Stimulated activated CD4-positive, alpha-beta T cell treated with anti-CD3 and anti-CD28 coated beads, Interleukin-12 subunit alpha, Interleukin-12 subunit beta, amount 100 ng/mL, for 24 hours (primary cell): ENCODE measurements around the gene COQ2.
"Not testable (repeated sequence)": the region's sequence is repeated elsewhere in the genome, so short reads cannot be mapped to it uniquely, and the experiment has no call there.

ENCODE experiments used
- DNase-seq, 2 experiments: peaks; one replicate each; pipeline ENCODE4 v3.0.0-alpha.2; 2020; ENCODE audit warnings: low read depth in 2 of 2

COQ2 gene

DNA sequence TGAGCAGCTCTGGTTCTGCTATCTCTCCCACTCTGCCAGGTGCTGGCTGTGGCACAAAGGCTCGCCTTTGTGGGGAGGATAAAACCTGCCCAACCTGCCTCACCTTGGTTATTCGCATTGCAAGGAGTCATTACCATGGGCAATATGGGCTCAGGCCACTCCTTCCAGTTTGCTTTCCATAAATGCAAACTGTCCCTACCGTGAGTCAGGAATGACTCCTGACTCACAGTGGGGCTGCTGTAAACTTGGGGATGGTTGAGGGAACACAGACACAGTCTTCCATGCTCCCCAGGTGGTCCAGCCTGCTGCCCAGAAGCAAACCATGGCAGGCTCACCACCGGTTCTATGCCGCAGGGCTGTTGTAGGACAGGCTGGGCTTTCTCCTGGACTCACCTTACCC lies 36.1 kb downstream of the COQ2 start:
- DNase-seq = no peak

DNA sequence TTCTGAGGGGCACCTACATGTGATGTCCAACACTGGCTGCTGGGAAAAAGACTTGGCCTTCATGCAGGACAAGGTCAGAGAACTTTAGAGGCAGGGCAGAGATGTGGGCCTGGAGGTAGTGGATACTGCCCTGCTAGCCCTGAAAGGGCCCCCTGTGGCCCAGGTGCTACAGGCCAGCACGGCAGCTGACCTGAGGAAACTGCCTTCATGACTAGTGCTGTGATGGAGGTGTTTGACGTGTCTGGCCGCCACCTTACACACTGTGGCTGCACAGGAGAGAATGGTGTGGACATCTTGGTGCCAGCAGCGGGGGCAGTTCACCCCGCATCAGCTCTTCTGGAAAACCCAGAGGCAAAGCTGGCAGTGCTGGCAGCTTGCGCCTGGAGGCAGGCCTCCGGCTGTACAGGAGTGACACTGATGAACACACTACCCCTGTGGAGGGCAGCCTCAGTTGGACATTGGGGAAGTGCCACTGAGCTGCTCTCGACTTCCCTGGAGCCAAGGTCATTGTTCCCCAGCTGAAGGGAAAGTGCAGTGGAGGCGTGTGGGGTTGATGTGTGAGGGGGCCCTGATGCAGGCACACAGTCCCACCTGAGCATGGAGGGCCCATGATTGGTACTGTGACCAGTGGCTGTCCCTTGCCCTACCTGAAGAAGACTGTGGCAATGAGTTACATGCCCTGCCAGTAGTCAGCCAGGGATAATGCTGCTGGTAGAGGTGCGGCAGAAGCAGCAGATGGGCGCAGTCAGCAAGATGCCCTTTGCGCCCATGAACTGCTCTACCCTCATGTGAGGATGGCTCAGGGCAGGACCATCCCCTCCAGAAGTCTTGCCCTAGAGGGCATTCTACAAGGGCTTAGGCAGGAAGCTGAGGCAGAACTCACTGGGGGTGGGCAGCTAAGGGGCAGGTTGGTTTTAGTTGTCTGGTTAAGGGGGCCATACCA lies 36.9 kb downstream of the COQ2 start:
- no peak for DNase-seq

DNA sequence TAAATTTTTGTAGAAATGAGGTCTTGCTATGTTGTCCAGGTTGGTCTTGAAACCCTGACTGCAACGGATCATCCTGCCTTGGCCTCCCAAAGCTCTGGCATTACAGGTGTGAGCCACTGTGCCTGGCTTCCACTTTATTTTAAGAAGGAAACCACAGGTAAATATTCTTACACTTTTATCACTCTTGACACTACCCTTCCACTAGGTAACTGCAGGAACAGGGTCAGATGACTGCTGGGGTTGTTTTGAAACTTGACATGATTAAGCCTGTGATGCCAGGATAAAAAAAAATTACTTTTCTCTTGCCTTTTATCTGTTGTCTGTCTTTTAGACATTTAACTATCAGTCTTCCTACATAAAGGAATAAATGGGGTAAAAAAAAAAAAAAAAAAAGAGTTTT lies 43.5 kb downstream of the COQ2 start:
- no peak for DNase-seq

DNA sequence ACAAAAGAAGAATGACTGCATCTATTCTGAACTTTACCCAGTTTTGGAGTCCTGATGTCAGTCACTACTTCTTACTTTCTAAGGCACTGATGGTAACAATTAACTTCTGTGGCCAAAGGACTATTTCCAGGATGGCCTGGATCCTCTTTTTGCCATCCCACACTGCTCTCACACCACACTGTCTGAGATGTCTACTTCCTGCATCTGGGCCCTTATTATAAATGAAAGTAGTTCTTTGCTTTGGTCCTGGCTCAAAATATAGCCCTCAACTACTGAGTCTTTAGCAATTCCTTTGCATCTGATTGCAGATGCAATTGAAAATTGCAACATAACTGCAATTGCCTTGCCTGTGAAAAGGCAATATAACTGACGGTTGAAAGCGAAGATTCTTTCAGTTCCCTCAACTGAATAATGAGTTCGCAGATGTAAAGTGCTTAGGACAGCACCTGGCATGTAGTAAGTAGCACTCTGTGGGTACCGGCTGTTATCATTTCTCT lies 44.2 kb downstream of the COQ2 start:
- no peak for DNase-seq

DNA sequence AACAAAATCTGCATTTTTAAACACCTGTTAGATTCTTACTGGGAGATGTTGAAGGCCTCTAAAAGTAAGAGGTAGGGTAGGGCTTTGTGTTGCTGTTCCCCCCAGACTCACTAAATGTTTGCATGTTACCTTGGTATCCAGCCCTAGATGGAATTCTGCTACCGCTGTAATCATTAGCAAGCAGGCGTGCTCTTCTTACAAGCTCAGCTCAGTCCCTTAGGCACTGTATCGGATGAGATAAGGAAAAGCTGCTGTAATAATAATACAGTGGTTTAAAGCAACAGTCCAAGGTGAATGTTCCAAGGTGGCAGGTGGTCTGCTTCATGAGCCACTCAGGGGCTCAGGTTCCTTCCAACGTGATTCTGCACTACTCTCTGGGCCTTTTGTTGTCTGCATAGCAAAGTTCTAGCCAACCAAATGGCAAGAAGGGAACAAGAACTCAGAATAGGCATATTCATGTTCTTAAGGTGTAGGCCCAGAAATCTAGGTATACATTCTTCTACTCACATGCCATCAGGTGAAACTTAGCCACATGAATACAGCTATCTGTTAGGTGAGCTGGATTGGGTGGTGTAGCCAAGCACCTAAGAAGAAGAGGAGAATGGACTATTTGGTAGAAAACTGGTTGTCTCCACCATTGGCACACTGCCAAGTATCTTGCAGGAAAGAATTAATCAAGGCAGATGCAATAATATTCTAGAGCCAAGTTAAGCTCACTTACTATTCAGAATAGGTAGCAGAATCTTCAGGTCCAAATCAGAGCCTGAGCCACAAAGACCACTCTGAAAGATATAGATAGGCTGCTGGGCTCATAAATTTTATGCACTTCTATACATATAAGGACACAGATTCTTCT lies 46.0 kb downstream of the COQ2 start:
- no peak for DNase-seq

DNA sequence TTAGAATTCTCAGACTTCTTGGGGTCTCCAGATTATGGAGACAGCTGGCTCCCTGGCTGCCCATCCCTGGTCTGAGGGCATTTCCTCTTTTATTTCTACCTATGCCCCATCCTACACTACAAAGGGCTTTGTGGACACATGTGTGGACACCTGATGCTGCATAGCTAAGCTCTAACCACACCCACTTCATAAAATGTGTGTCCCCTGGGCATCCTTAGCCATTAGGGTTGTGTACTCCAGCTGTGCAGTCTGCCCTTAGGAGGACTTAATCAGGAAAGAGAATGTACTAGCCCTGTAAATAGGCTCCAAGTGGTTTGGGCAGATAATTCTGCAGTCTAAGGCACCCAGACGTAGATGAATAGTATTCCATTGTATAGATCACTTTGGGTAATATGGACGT lies 47.0 kb downstream of the COQ2 start:
- no peak for DNase-seq

DNA sequence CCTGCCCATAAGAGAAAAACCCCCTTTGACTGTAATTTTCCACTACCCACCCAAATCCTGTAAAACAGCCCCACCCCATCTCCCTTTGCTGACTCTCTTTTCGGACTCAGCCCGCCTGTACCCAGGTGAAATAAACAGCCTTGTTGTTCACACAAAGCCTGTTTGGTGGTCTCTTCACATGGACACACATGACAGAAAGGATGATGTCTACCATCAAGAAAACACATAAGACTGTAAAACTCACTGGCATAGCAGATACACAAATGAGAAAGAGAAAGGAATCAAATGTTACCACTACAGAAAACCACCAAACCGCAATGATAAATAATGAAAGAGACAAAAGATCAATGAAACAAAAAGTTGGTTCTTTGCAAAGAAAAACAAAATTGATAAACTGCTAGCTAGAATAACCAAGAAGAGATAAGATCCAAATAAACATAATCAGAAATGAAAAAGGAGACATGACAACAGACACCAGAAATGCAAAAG lies 48.9 kb downstream of the COQ2 start:
- not testable (repeated sequence) for DNase-seq

DNA sequence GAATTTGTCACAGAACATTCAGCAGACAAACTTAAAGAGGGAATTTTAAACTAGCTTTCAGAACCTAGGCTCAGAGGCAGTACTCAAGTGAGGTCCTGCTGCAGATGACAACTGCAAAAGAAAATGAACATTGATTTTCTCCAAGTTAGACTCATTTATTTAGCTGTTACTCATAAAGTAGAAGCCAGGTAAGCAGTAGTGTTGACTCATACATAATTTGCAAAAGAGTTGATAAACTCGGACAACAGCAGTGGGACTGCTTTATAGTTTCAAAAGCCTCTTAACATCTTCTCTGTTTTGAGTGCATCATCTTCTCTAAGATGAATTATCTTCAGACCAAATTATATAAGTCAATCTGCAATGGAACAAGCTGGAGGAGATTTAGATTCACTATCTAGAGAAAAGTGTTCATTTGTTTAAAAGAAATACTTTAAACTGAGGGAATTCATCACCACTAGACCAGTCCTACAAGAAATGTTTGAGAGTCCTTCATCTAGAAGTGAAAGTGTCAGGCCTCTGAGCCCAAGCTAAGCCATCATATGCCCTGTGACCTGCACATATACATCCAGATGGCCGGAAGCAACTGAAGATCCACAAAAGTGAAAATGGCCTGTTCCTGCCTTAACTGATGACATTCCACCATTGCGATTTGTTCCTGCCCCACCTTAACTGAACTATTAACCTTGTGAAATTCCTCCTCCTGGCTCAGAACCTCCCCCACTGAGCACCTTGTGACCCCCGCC lies 49.5 kb downstream of the COQ2 start:
- no peak for DNase-seq

DNA sequence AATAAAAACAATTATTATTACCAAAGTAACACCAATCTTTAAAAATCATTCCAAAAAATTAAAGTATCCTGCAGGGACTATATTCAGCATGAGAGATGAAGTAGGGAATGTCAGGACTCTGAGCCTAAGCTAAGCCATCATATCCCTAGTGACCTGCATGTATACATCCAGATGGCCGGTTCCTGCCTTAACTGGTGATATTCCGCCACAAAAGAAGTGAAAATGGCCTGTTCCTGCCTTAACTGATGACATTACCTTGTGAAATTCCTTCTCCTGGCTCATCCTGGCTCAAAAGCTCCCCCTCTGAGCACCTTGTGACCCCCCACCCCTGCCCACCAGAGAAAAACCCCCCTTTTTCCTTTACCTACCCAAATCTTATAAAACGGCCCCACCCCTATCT lies 50.2 kb downstream of the COQ2 start:
- not testable (repeated sequence) for DNase-seq

DNA sequence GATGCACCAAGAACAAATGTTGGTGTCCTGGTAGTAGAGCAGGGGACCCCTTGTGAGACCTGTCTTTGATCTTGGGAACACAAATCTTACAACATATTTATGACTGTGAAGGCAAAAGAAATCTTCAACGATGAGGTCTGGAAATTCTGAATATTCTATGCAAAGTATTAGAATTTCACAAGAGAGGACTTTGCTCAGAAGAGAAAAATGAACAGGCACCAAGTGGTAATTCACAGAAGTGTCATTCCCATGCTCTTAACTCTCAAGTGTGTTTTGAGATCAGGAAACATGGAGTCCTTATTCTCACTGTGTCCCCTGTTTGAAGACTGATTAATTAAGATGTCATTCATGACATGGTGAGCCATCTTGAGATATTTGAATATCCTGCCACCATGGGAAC lies 52.5 kb downstream of the COQ2 start:
- DNase-seq = no peak

DNA sequence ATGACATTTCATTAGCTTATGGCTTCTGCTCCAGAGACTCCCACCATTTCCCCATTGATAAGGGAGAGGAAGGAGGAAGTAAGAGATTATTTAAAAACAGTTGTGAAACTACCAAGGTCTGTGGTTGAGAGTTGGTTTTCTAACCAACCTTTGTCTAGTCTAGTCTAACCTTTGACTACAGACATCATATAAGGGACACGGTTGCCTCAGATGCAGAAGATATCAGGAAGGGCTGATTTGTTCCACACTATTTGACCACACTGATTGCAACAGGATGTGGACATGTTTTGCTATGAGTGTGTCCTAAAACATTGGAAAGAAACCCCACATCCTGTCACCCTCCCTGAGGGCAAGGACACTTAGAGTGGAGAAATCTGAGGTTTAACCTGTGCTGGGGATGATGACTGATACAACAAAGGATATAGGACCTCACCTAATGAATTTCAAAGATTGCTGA lies 53.0 kb downstream of the COQ2 start:
- no peak for DNase-seq

DNA sequence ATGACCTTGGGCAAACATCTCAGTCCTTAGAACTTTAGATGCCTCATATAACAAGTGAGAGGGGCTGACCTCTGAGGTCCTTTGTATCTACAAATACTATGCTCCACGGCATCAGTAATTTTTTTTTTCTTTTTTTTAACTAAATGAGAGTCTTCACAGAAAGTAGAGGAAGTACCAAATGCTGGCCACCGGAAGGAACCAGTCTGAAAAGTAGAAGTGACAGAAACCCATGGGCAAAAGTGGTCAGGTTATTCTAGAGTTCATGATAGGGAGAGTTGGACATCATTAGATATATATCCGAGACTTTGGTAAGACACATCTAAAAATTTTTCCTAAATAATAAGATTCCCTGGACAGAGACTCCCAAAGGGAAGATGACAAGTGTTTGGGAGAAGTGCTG lies 53.7 kb downstream of the COQ2 start:
- DNase-seq = no peak

DNA sequence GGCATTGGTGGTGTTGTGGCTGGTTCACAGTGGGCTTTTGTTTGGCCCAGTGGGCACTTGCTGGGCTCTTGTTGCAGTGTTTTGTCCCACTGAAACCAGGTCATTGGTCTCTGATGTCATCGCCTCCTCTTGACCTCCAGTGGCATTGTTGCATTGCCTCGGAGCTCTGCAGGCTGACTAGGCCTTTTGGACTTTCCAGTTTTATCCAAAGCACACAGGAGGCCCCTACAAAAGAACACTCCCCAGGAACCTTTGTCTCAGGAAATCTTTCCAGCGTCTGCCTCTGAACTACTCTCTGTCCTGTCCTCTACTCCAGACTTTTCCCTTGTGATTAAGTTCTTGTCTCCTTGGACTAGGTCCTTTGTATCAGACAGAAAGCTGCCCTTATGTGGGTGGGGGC lies 54.8 kb downstream of the COQ2 start:
- DNase-seq = no peak

DNA sequence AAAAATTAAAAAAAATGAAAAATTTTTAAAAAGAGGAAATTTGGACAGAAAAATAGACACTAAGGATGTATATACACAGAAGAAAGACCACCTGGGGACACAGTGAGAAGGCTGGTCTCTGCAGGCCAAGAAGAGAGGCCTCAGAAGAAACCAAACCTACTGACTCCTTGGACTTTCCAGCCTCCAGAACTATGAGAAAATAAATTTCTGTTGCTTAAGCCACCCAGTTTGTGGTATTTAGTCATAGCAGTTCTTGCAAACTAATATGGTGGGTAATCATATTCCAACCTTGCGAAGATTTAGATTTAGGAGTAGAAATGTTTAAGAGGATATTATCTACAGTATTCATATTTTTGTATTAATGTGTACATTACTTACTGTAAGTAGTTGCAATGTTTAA lies 56.4 kb downstream of the COQ2 start:
- no peak for DNase-seq

DNA sequence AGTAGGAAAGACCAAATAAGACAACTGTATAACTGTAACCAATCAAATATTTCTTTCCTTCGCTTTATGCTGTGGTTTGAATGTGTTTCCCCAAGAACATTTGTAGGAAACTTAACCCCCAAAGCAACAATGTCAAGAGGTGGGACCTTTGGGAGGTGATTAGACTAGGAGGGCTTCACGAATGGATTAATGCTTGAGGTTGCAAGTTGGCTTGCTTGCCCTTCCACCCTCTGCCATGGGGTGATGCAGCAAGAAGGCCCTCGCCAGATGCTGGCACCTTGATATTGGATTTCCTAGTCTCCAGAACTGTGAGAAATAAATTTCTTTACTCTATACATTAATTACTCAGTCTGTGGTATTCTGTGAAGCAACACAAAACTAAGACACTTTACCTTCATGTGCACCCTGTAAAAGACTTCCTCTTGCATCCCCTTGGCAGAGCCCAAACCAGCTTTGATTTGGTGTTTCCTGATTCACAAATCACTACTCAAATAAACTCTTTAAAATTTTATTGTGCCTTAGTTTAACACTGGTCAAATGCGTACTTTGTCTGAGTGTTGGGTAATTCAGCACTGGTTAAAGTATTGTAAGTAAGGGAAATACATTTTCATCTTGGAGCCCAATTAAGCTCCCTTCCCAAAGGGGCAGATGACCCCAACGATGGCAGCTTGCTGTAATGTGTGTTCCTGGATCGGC lies 59.9 kb downstream of the COQ2 start:
- DNase-seq = no peak

DNA sequence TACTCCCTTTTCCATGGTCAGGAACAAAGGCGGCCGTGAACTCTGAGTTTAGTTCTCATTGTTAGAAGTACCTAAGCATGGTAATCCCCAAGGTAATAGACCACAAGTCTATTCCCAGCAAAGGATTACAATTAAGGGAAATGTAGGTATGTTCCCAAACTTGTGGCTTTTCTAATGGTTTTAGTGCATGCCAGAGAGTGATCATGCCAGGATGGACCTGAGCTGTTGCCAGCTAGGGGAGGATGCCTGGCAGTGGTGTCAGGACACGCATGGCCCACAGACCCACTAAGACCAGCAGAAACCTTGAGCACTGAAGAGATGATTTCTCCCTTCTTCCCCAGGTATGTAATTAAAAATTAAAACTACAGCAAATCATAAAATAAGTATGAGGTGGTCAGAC lies 60.8 kb downstream of the COQ2 start:
- no peak for DNase-seq

DNA sequence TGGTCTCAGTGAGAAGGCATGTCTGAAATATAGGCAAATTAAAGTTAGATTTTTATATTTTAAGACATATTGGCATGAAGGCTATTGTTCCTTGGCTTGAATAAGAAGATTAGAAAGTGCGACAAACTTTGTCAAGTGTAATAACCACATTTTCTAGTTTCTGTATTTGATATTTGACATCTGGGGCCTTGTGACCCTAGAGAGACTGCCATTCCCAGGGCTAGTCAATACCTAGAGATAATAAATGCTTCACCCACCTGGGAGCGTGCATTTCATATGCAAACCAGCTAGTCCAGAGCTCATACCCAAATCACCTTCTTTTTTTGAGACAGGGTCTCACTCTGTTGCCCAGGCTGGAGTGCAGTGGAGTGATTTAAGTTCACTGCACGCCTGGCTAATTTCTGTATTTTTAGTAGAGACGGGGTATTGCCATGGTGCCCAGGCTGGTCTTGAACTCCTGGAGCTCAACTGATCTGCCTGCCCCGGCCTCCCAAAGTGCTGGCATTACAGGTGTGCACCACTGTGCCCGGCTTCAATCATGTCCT lies 62.6 kb downstream of the COQ2 start:
- no peak for DNase-seq

DNA sequence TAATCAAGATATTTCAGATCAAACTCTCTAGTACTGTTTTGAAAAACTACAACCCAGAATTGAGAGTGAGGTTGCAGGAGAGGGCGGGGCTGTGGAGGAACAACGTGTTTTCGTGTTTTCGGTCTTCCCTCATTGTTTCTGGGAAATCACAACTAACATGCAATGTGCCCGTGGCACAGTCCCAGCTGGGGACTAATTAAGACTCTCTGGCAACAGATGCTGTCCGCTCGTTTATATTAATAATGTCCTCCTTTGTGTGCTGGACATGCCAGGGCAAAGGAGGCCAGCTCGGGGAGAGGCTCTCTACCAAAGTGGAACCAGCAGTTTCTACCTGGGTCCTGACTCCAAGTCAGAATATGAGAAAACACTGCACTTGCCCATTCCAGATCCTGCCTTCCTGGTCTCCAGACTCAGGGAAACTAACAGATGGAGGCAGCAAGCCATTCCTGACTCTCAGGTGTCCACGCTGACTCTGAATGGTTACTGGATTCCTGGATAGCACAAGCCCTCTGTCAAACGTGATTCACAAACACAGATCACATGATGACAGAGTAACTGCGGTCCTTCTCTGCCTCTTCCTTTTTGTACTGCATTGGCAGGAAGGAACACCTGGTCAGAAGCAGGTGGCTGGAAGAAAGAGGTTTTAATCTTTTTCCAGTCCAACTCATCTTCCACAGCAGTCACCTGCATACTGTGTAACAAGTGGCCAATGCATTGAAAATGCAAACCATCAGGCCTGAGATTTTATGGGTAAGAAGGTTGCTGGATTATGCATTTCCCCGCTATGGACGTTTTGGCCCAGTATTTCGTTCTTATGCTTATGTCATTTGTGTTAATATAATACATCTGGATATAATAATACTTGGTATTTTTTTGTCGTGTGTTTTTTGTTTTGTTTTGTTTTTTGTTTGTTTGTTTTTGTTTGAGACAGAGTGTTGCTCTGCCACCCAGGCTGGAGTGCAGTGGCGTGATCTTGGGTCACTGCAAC lies 65.0 kb downstream of the COQ2 start:
- peak; percentile 39 to 69 for DNase-seq

DNA sequence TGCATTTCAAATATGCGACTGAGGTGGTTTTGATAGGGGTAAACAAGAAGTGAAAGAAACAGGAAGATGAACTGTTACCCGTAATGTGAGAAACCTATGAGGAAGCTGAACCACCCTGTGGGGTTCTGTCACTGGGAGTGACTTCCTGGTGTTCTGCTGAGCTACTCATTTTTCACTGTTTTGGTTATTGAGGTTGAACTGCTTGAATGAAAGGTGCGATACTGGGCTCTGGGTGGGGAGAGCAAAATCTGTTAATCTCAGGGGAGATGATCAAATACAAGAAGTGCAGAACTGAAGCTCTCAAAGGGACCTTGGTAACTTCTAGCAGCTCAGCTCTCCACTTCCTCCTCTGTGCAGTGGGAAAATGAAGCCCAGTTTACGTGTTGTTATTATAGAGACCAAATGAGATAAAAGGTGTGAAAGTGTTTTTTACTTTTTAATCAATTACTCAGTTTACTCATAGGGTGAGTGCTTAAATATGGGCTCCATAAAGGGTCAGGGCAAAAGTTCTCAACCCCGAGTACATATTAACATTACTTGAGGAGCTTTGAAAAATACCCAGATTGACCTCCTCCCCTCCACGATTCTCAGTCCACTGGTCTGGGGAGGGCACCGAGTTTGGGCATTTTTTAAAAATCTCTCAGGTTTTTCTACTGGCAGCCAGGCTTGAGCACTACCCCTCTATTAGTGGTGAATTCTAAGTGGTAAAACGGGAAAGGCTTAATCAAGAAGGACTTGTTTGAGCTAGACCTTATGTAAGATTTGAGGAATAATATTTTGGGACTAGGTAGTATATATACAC lies 66.7 kb downstream of the COQ2 start:
- DNase-seq = peak; percentile 22 to 43
